OCI-LY7 (cell line): ENCODE data around the gene MAP4K5. TPM values are rescaled to one million over a fixed set of nuclear protein-coding genes. Genes with fewer than 3 reads are reported as not detected.

Experiments
- BruUV-seq: library from RNA; stranded (reverse); fragments of 400-500 nt; replicated peaks from 2 replicates; lab custom pipeline; 2021; lab: Mats Ljungman, UMichigan
- CTCF ChIA-PET: fragments of 300-600 bp; sonication (Branson Sonifier 250); formaldehyde crosslinking; loops from one replicate; lab custom pipeline; 2022; ENCODE audit warnings: antibody characterized with exemption; ENCODE audit not compliant: unreplicated experiment; lab: Charles Lee
- POLR2A ChIA-PET: fragments of 300-600 bp; sonication (Branson Sonifier 250); formaldehyde crosslinking; loops from one replicate; lab custom pipeline; 2022; ENCODE audit warnings: antibody characterized with exemption; lab: Charles Lee
- DNase-seq: peaks from one replicate; pipeline ENCODE4 v3.0.0-alpha.2; 2015; ENCODE audit warnings: low spot score
- H2AFZ ChIP-seq: fragments of 200-600 bp; sonication (generic), shearing (Covaris generic); 2 replicates; pipeline ENCODE4 v1.6.1; 2014; ENCODE audit warnings: mild to moderate bottlenecking, antibody characterized with exemption, low read length, moderate library complexity
- H3K27ac ChIP-seq: fragments of 200-600 bp; sonication (generic); 2 replicates; pipeline ENCODE4 v1.5.1; 2014; ENCODE audit warnings: mixed run types, low read depth, mild to moderate bottlenecking, moderate library complexity, low read length, inconsistent platforms; ENCODE audit not compliant: poor library complexity, severe bottlenecking
- H3K36me3 ChIP-seq: fragments of 200-600 bp; sonication (generic); 2 replicates; pipeline ENCODE4 v1.6.1; 2014; ENCODE audit warnings: mild to moderate bottlenecking, antibody characterized with exemption, low read length, moderate library complexity, mixed read lengths; ENCODE audit not compliant: insufficient read depth
- H3K4me1 ChIP-seq: fragments of 200-600 bp; sonication (generic); 2 replicates; pipeline ENCODE4 v1.5.1; 2014; ENCODE audit warnings: mild to moderate bottlenecking, low read length; ENCODE audit not compliant: insufficient read depth, poor library complexity, severe bottlenecking
- H3K4me2 ChIP-seq: fragments of 200-600 bp; sonication (generic); 2 replicates; pipeline ENCODE4 v1.6.1; 2014; ENCODE audit warnings: mild to moderate bottlenecking, low read length
- H3K4me3 ChIP-seq: fragments of 200-600 bp; sonication (generic); 2 replicates; pipeline ENCODE4 v1.5.1; 2014; ENCODE audit warnings: mild to moderate bottlenecking, low read depth, low read length; ENCODE audit not compliant: poor library complexity, severe bottlenecking
- H3K79me2 ChIP-seq: fragments of 200-600 bp; sonication (generic); 2 replicates; pipeline ENCODE4 v1.6.1; 2016; ENCODE audit warnings: low read depth, mild to moderate bottlenecking, low read length, moderate library complexity, mixed read lengths; ENCODE audit not compliant: insufficient read depth
- H3K9me2 ChIP-seq: fragments of 200-600 bp; sonication (generic); 2 replicates; pipeline ENCODE4 v1.6.1; 2016; ENCODE audit warnings: mild to moderate bottlenecking, low read length, mixed read lengths; ENCODE audit not compliant: insufficient read depth
- H3K9me3 ChIP-seq: fragments of 200-600 bp; sonication (generic); 2 replicates; pipeline ENCODE4 v1.6.1; 2014; ENCODE audit warnings: mild to moderate bottlenecking, mixed run types, low read length, mixed read lengths
- H4K20me1 ChIP-seq: fragments of 200-600 bp; sonication (generic); 2 replicates; pipeline ENCODE4 v1.6.1; 2014; ENCODE audit warnings: mild to moderate bottlenecking, antibody characterized with exemption, low read length, moderate library complexity, mixed read lengths; ENCODE audit not compliant: insufficient read depth
- CTCF ChIP-seq: fragments of 200-600 bp; sonication (generic); conservative IDR thresholded peaks from 2 replicates; pipeline ENCODE4 v1.5.1; 2014; ENCODE audit warnings: mild to moderate bottlenecking, antibody characterized with exemption, low read length, moderate library complexity, mixed read lengths
- EZH2phosphoT487 ChIP-seq: fragments of 200-600 bp; sonication (generic); IDR thresholded peaks from 2 replicates; pipeline ENCODE4 v1.6.1; 2018; ENCODE audit warnings: low read depth, borderline replicate concordance, mild to moderate bottlenecking, mixed run types, antibody characterized with exemption, low read length, moderate library complexity, mixed read lengths
- intact Hi-C: fragments of 100-400 bp; cut with micrococcal nuclease; formaldehyde crosslinking; loops from one replicate; pipeline ENCODE4 v1.10.0; 2022; ENCODE audit not compliant: unreplicated experiment
- total RNA-seq, 2 experiments: library from RNA; depleted of rRNA in 1 of 2; stranded (reverse); fragments of >200 nt in 1 of 2; shearing (Covaris generic) in 1 of 2; gene quantifications; 2 replicates each; pipeline ENCODE4 v1.2.3, GENCODE V29; 2014 to 2022

The MAP4K5 gene
- total RNA-seq, 2 experiments from 2014 or later = 36.7 to 44.0 TPM

GRCh38 chr14:50380455-50380854 is 151.9 kb downstream of the MAP4K5 start:
- H3K4me2 ChIP-seq = no peak overlapping the region
- H2AFZ ChIP-seq = no peak overlapping the region
- intact Hi-C loops = no loop called here
- H3K9me3 ChIP-seq = no peaks in the 10 kb centered on the region
- H3K36me3 ChIP-seq = no peaks in the 10 kb centered on the region
- TF ChIP-seq CTCF (no peak), EZH2phosphoT487 (no peak)
- H3K4me3 ChIP-seq = no peak overlapping the region
- POLR2A ChIA-PET = no interaction called here
- no peaks in the 10 kb centered on the region for H3K4me1 ChIP-seq
- no peaks in the 10 kb centered on the region for H4K20me1 ChIP-seq
- H3K27ac ChIP-seq = no peak overlapping the region
- no TSS peak for BruUV-seq
- no peaks in the 10 kb centered on the region for H3K9me2 ChIP-seq
- DNase-seq = no peak
- H3K79me2 ChIP-seq = no peaks in the 10 kb centered on the region
- CTCF ChIA-PET = no interaction called here

- H3K4me3 ChIP-seq = no peak overlapping the region
- intact Hi-C loops = no loop called here
- H2AFZ ChIP-seq = no peak overlapping the region
- no peaks in the 10 kb centered on the region for H3K9me3 ChIP-seq
- ChIA-PET POLR2A (interaction anchor here (0.6 kb wide), 1 partner anchor 17 kb away, joined by 4 read pairs; no protein-coding TSS in a partner anchor), CTCF (no interaction called here)
- TF ChIP-seq CTCF = no peak
- no peak for TF ChIP-seq EZH2phosphoT487
- H3K27ac ChIP-seq = no peak overlapping the region
- H4K20me1 ChIP-seq = no peaks in the 10 kb centered on the region
- DNase-seq = no peak
- H3K4me1 ChIP-seq = no peaks in the 10 kb centered on the region
- H3K79me2 ChIP-seq = no peaks in the 10 kb centered on the region
- H3K9me2 ChIP-seq = no peaks in the 10 kb centered on the region
- no peaks in the 10 kb centered on the region for H3K36me3 ChIP-seq
- no TSS peak for BruUV-seq
- H3K4me2 ChIP-seq = no peak overlapping the region
These were observed 152.8 kb downstream of the MAP4K5 start for GRCh38 chr14:50379563-50379962.

- no peak for DNase-seq
- H3K9me3 ChIP-seq = no peaks in the 10 kb centered on the region
- no peak overlapping the region for H2AFZ ChIP-seq
- H3K4me1 ChIP-seq = no peaks in the 10 kb centered on the region
- intact Hi-C loops = no loop called here
- H3K79me2 ChIP-seq = no peaks in the 10 kb centered on the region
- TF ChIP-seq EZH2phosphoT487 (no peak), CTCF (no peak)
- CTCF ChIA-PET = no interaction called here
- no peaks in the 10 kb centered on the region for H4K20me1 ChIP-seq
- no peaks in the 10 kb centered on the region for H3K36me3 ChIP-seq
- no TSS peak for BruUV-seq
- no peak overlapping the region for H3K4me2 ChIP-seq
- no peaks in the 10 kb centered on the region for H3K9me2 ChIP-seq
- no peak overlapping the region for H3K4me3 ChIP-seq
- POLR2A ChIA-PET = interaction anchor here (0.6 to 1.1 kb wide), 2 partner anchors 8 to 42 kb away, joined by 3 to 6 read pairs; no protein-coding TSS in a partner anchor
- H3K27ac ChIP-seq = no peak overlapping the region
These were observed 154.8 kb downstream of the MAP4K5 start for GRCh38 chr14:50377550-50378085.
